Measurements from ENCODE around the gene SLC14A1. TPM values are rescaled to one million over a fixed set of nuclear protein-coding genes. Genes with fewer than 3 reads are reported as not detected.

SLC14A1 gene
- total RNA-seq, 4 donors from 2014 or later = 3.0 to 16.0 (median 10.1) TPM

GRCh38 chr18:45765796-45766195 lies 41.8 kb downstream of the SLC14A1 start:
- Histone ChIP-seq H3K27me3 (no peaks in the 10 kb centered on the region), H3K36me3 (no peaks in the 10 kb centered on the region), H3K4me3 (no peak overlapping the region), H3K9me3 (no peaks in the 10 kb centered on the region), H3K27ac (no peak overlapping the region), H3K4me1 (peaks cover 8% of the 10 kb centered on the region)
- TF ChIP-seq POLR2AphosphoS5 (IDR thresholded peaks at IDR 0.05) = no peak
- no peak for DNase-seq (ENCODE audit: low spot score in 2 of 2)
- WGBS = 64% methylated on average over 2 of the region's 2 CpGs

GRCh38 chr18:45771587-45772480 lies 47.9 kb downstream of the SLC14A1 start:
- no peak overlapping the region for H3K4me3 ChIP-seq
- H3K36me3 ChIP-seq = no peaks in the 10 kb centered on the region
- DNase-seq (ENCODE audit: low spot score in 2 of 2) = no peak
- no peaks in the 10 kb centered on the region for H3K9me3 ChIP-seq
- TF ChIP-seq EP300 (IDR thresholded peaks at IDR 0.05) (no peak), POLR2A (IDR thresholded peaks at IDR 0.05) (no peak), CTCF (IDR thresholded peaks at IDR 0.05) (no peak), POLR2AphosphoS5 (IDR thresholded peaks at IDR 0.05) (no peak)
- H3K27ac ChIP-seq = no peak overlapping the region
- peaks cover 15% of the 10 kb centered on the region for H3K27me3 ChIP-seq
- 82% methylated on average over 8 of the region's 8 CpGs for WGBS
- no peaks in the 10 kb centered on the region for H3K4me1 ChIP-seq

GRCh38 chr18:45774065-45774521 lies 50.1 kb downstream of the SLC14A1 start:
- no peak for TF ChIP-seq CTCF (IDR thresholded peaks at IDR 0.05)
- no peak for TF ChIP-seq POLR2A (IDR thresholded peaks at IDR 0.05)
- no peak for TF ChIP-seq EP300 (IDR thresholded peaks at IDR 0.05)
- no peak for TF ChIP-seq POLR2AphosphoS5 (IDR thresholded peaks at IDR 0.05)
- Histone ChIP-seq H3K9me3 (no peaks in the 10 kb centered on the region), H3K27me3 (peaks cover 15% of the 10 kb centered on the region), H3K27ac (no peak overlapping the region), H3K36me3 (no peaks in the 10 kb centered on the region), H3K4me3 (no peak overlapping the region), H3K4me1 (no peaks in the 10 kb centered on the region)
- DNase-seq (ENCODE audit: low spot score in 2 of 2) = no peak

- Histone ChIP-seq H3K36me3 (no peaks in the 10 kb centered on the region), H3K27ac (peak overlapping the region; percentile 83), H3K4me1 (no peaks in the 10 kb centered on the region), H3K27me3 (peaks cover 15% of the 10 kb centered on the region), H3K9me3 (no peaks in the 10 kb centered on the region), H3K4me3 (peak overlapping the region; percentile 70)
- peak; percentile 78 to 87 for DNase-seq (ENCODE audit: low spot score in 2 of 2)
- 3% methylated on average over 19 of the region's 35 CpGs for WGBS
- TF ChIP-seq EP300 (IDR thresholded peaks at IDR 0.05) (no peak), POLR2A (IDR thresholded peaks at IDR 0.05) (peak in 1 of 2 donors; percentile 32), POLR2AphosphoS5 (IDR thresholded peaks at IDR 0.05) (peak in 1 of 3 donors; percentile 70), CTCF (IDR thresholded peaks at IDR 0.05) (no peak)
Measured at GRCh38 chr18:45775241-45775676, 51.3 kb downstream of the SLC14A1 start.

GRCh38 chr18:45775743-45776142 lies 51.8 kb downstream of the SLC14A1 start:
- Histone ChIP-seq H3K27ac (peak overlapping the region; percentile 83), H3K27me3 (peaks cover 15% of the 10 kb centered on the region), H3K36me3 (no peaks in the 10 kb centered on the region), H3K9me3 (no peaks in the 10 kb centered on the region), H3K4me3 (peak overlapping the region; percentile 70), H3K4me1 (no peaks in the 10 kb centered on the region)
- TF ChIP-seq POLR2A (IDR thresholded peaks at IDR 0.05) (no peak), CTCF (IDR thresholded peaks at IDR 0.05) (no peak), EP300 (IDR thresholded peaks at IDR 0.05) (no peak), POLR2AphosphoS5 (IDR thresholded peaks at IDR 0.05) (no peak)
- 43% methylated on average over 8 of the region's 8 CpGs for WGBS
- DNase-seq (ENCODE audit: low spot score in 2 of 2) = no peak

Measured in suprapubic skin (tissue), 4 donors.